ENCODE measurements around the gene WSB1. TPM values are rescaled to one million over a fixed set of nuclear protein-coding genes. Genes with fewer than 3 reads are reported as not detected.

Gene WSB1
- total and polyA plus RNA-seq, 2 experiments from 2014 or later: 161 to 214 TPM

- no peak overlapping the region for H3K27ac ChIP-seq
- H3K4me1 ChIP-seq (ENCODE audit: insufficient read depth): peaks cover 6% of the 10 kb centered on the region
- TF ChIP-seq EZH2phosphoT487 (IDR thresholded peaks at IDR 0.05; ENCODE audit: low read depth, severe bottlenecking, unreplicated experiment) (no peak), EZH2 (IDR thresholded peaks at IDR 0.05; ENCODE audit: borderline replicate concordance) (no peak)
- DNase-seq (ENCODE audit: low spot score): no peak
- no peak overlapping the region for H3K4me2 ChIP-seq
- H3K9me2 ChIP-seq (replicated peaks; ENCODE audit: insufficient read depth): no peaks in the 10 kb centered on the region
- H3K79me2 ChIP-seq: peaks cover 6% of the 10 kb centered on the region
- H4K20me1 ChIP-seq (ENCODE audit: insufficient read depth, poor library complexity, severe bottlenecking): no peaks in the 10 kb centered on the region
- H3K27me3 ChIP-seq: no peaks in the 10 kb centered on the region
- no peak overlapping the region for H3K4me3 ChIP-seq
- no peak overlapping the region for H2AFZ ChIP-seq
- no peaks in the 10 kb centered on the region for H3K36me3 ChIP-seq (replicated peaks; ENCODE audit: insufficient read depth, low read depth)
- H3K9me3 ChIP-seq (ENCODE audit: low read depth): no peaks in the 10 kb centered on the region
These were observed 4.1 kb upstream of the WSB1 start for GRCh38 chr17:27289856-27290255.

- H3K9me3 ChIP-seq (ENCODE audit: low read depth): no peaks in the 10 kb centered on the region
- no peak for TF ChIP-seq EZH2 (IDR thresholded peaks at IDR 0.05; ENCODE audit: borderline replicate concordance)
These were observed 2.9 kb upstream of the WSB1 start for GRCh38 chr17:27290916-27291598.

GRCh38 chr17:27293359-27293897, 486 bp upstream of the WSB1 start:
- Histone ChIP-seq H3K36me3 (replicated peaks; ENCODE audit: insufficient read depth, low read depth) (no peaks in the 10 kb centered on the region), H3K27me3 (no peaks in the 10 kb centered on the region), H3K79me2 (peaks cover 40% of the 10 kb centered on the region), H3K27ac (peak overlapping the region; percentile 100), H4K20me1 (ENCODE audit: insufficient read depth, poor library complexity, severe bottlenecking) (peaks cover 33% of the 10 kb centered on the region), H3K4me2 (peak overlapping the region; percentile 62), H2AFZ (peak overlapping the region; percentile 53), H3K4me3 (no peak overlapping the region), H3K9me2 (replicated peaks; ENCODE audit: insufficient read depth) (no peaks in the 10 kb centered on the region), H3K9me3 (ENCODE audit: low read depth) (no peaks in the 10 kb centered on the region), H3K4me1 (ENCODE audit: insufficient read depth) (peaks cover 25% of the 10 kb centered on the region)
- WGBS (ENCODE audit: low lambda C conversion rate, missing lambda C conversion rate): 94% methylated on average over 15 of the region's 15 CpGs
- TF ChIP-seq CTCF (IDR thresholded peaks at IDR 0.05; ENCODE audit: poor library complexity) (no peak), EZH2 (IDR thresholded peaks at IDR 0.05; ENCODE audit: borderline replicate concordance) (no peak)
- no peak for DNase-seq (ENCODE audit: low spot score)

More at GRCh38 chr17:27290916-27291598, 2.9 kb upstream of the WSB1 start:
- Histone ChIP-seq H3K36me3 (replicated peaks; ENCODE audit: insufficient read depth, low read depth) (no peaks in the 10 kb centered on the region), H3K27me3 (no peaks in the 10 kb centered on the region), H3K4me3 (no peak overlapping the region), H3K9me2 (replicated peaks; ENCODE audit: insufficient read depth) (no peaks in the 10 kb centered on the region), H4K20me1 (ENCODE audit: insufficient read depth, poor library complexity, severe bottlenecking) (peaks cover 9% of the 10 kb centered on the region), H3K79me2 (peaks cover 17% of the 10 kb centered on the region), H3K4me1 (ENCODE audit: insufficient read depth) (peaks cover 6% of the 10 kb centered on the region), H3K27ac (no peak overlapping the region), H2AFZ (no peak overlapping the region), H3K4me2 (no peak overlapping the region)
- 83% methylated on average over 3 of the region's 3 CpGs for WGBS (ENCODE audit: low lambda C conversion rate, missing lambda C conversion rate)
- DNase-seq (ENCODE audit: low spot score): no peak

GRCh38 chr17:27294689-27295630, 1.0 kb downstream of the WSB1 start:
- Histone ChIP-seq H3K9me2 (replicated peaks; ENCODE audit: insufficient read depth) (no peaks in the 10 kb centered on the region), H3K4me1 (ENCODE audit: insufficient read depth) (peaks cover 36% of the 10 kb centered on the region), H3K27me3 (no peaks in the 10 kb centered on the region), H4K20me1 (ENCODE audit: insufficient read depth, poor library complexity, severe bottlenecking) (peaks cover 48% of the 10 kb centered on the region), H3K27ac (peak overlapping the region; percentile 100), H3K4me2 (peak overlapping the region; percentile 82), H3K9me3 (ENCODE audit: low read depth) (no peaks in the 10 kb centered on the region), H3K79me2 (peaks cover 56% of the 10 kb centered on the region), H2AFZ (no peak overlapping the region), H3K4me3 (peak overlapping the region; percentile 78), H3K36me3 (replicated peaks; ENCODE audit: insufficient read depth, low read depth) (no peaks in the 10 kb centered on the region)
- DNase-seq (ENCODE audit: low spot score): peak; percentile 89
- TF ChIP-seq EZH2 (IDR thresholded peaks at IDR 0.05; ENCODE audit: borderline replicate concordance) (no peak), CTCF (IDR thresholded peaks at IDR 0.05; ENCODE audit: poor library complexity) (no peak), EZH2phosphoT487 (IDR thresholded peaks at IDR 0.05; ENCODE audit: low read depth, severe bottlenecking, unreplicated experiment) (no peak)
- WGBS (ENCODE audit: low lambda C conversion rate, missing lambda C conversion rate): under 1% methylated on average over 21 of the region's 21 CpGs
